Stimulated activated naive CD8-positive, alpha-beta T cell treated with anti-CD3 and anti-CD28 coated beads, Interleukin-15, amount 100 ng/mL, for 72 hours (primary cell): ENCODE results near the gene ABCG2.
"Not testable (repeated sequence)": the region's sequence is repeated elsewhere in the genome, so short reads cannot be mapped to it uniquely, and the experiment has no call there.

ENCODE experiments used
- ATAC-seq: fragments of 150-1000 bp; cut with Tn5 transposase; 2 replicates; pipeline ENCODE4 v1.10.0; 2021; ENCODE audit warnings: mild to moderate bottlenecking, moderate library complexity
- DNase-seq, 2 donors: peaks; one replicate each; pipeline ENCODE4 v3.0.0; 2021 to 2022
- H3K27ac Mint-ChIP-seq, 2 donors: one replicate each; pipeline ENCODE4 v1.8.0; 2022; ENCODE audit warnings: mild to moderate bottlenecking in 2 of 2, mixed read lengths in 2 of 2, moderate library complexity in 2 of 2
- H3K27me3 Mint-ChIP-seq: one replicate; pipeline ENCODE4 v1.8.0; 2022; ENCODE audit warnings: mixed read lengths
- H3K4me1 Mint-ChIP-seq: one replicate; pipeline ENCODE4 v1.8.0; 2022; ENCODE audit warnings: mild to moderate bottlenecking, mixed read lengths
- H3K4me3 Mint-ChIP-seq, 2 donors: one replicate each; pipeline ENCODE4 v1.8.0; 2022; ENCODE audit warnings: mild to moderate bottlenecking in 2 of 2, mixed read lengths in 2 of 2, moderate library complexity in 1 of 2
- H3K9me3 Mint-ChIP-seq, 2 donors: one replicate each; pipeline ENCODE4 v1.8.0; 2022; ENCODE audit warnings: mixed read lengths in 2 of 2

The ABCG2 gene

GRCh38 chr4:88144048-88144447, 14.4 kb downstream of the ABCG2 start:
- Mint-ChIP-seq H3K4me3 (no peak overlapping the region), H3K4me1 (no peaks in the 10 kb centered on the region), H3K9me3 (no peaks in the 10 kb centered on the region), H3K27ac (no peak overlapping the region), H3K27me3 (no peaks in the 10 kb centered on the region)
- ATAC-seq: no peak
- no peak for DNase-seq

GRCh38 chr4:88143504-88143903, 14.9 kb downstream of the ABCG2 start:
- Mint-ChIP-seq H3K4me1 (no peaks in the 10 kb centered on the region), H3K4me3 (no peak overlapping the region), H3K27ac (no peak overlapping the region), H3K9me3 (no peaks in the 10 kb centered on the region), H3K27me3 (no peaks in the 10 kb centered on the region)
- ATAC-seq (no peak), DNase-seq (no peak)

GRCh38 chr4:88138561-88138960, 19.9 kb downstream of the ABCG2 start:
- DNase-seq (no peak), ATAC-seq (no peak)
- Mint-ChIP-seq H3K4me1 (no peaks in the 10 kb centered on the region), H3K27ac (no peak overlapping the region), H3K9me3 (no peaks in the 10 kb centered on the region), H3K27me3 (peaks cover 9% of the 10 kb centered on the region), H3K4me3 (no peak overlapping the region)

GRCh38 chr4:88137112-88137511, 21.3 kb downstream of the ABCG2 start:
- ATAC-seq (no peak), DNase-seq (no peak)
- Mint-ChIP-seq H3K4me1 (no peaks in the 10 kb centered on the region), H3K9me3 (no peaks in the 10 kb centered on the region), H3K27me3 (peaks cover 14% of the 10 kb centered on the region), H3K27ac (no peak overlapping the region), H3K4me3 (no peak overlapping the region)

GRCh38 chr4:88136249-88136648, 22.2 kb downstream of the ABCG2 start:
- no peak for ATAC-seq
- Mint-ChIP-seq H3K27ac (no peak overlapping the region), H3K4me1 (no peaks in the 10 kb centered on the region), H3K4me3 (no peak overlapping the region), H3K27me3 (peaks cover 14% of the 10 kb centered on the region), H3K9me3 (no peaks in the 10 kb centered on the region)
- DNase-seq: no peak

GRCh38 chr4:88135356-88135663, 23.1 kb downstream of the ABCG2 start:
- Mint-ChIP-seq H3K4me3 (no peak overlapping the region), H3K27me3 (peaks cover 14% of the 10 kb centered on the region), H3K27ac (no peak overlapping the region), H3K4me1 (no peaks in the 10 kb centered on the region), H3K9me3 (no peaks in the 10 kb centered on the region)
- no peak for ATAC-seq
- DNase-seq: no peak

GRCh38 chr4:88134536-88135355, 23.7 kb downstream of the ABCG2 start:
- H3K27me3 Mint-ChIP-seq: peaks cover 14% of the 10 kb centered on the region
- H3K4me3 Mint-ChIP-seq: no peak overlapping the region
- no peaks in the 10 kb centered on the region for H3K4me1 Mint-ChIP-seq
- no peak for ATAC-seq
- H3K9me3 Mint-ChIP-seq: no peaks in the 10 kb centered on the region
- H3K27ac Mint-ChIP-seq: no peak overlapping the region
- DNase-seq: no peak

GRCh38 chr4:88134111-88134510, 24.3 kb downstream of the ABCG2 start:
- ATAC-seq: no peak
- no peaks in the 10 kb centered on the region for H3K4me1 Mint-ChIP-seq
- H3K9me3 Mint-ChIP-seq: no peaks in the 10 kb centered on the region
- peaks cover 14% of the 10 kb centered on the region for H3K27me3 Mint-ChIP-seq
- H3K27ac Mint-ChIP-seq: no peak overlapping the region
- no peak overlapping the region for H3K4me3 Mint-ChIP-seq
- no peak for DNase-seq

GRCh38 chr4:88130544-88131305, 27.7 kb downstream of the ABCG2 start:
- Mint-ChIP-seq H3K9me3 (peaks cover 0 to 3% of the 10 kb centered on the region in 2 donors), H3K4me1 (no peaks in the 10 kb centered on the region), H3K4me3 (no peak overlapping the region), H3K27me3 (peaks cover 14% of the 10 kb centered on the region), H3K27ac (no peak overlapping the region)
- DNase-seq (no peak), ATAC-seq (no peak)

GRCh38 chr4:88130003-88130402, 28.4 kb downstream of the ABCG2 start:
- Mint-ChIP-seq H3K27ac (no peak overlapping the region), H3K4me1 (no peaks in the 10 kb centered on the region), H3K27me3 (peaks cover 17% of the 10 kb centered on the region), H3K4me3 (no peak overlapping the region), H3K9me3 (peaks cover 0 to 6% of the 10 kb centered on the region in 2 donors)
- ATAC-seq (no peak), DNase-seq (no peak)

- peaks cover 29 to 39% of the 10 kb centered on the region in 2 donors for H3K9me3 Mint-ChIP-seq
- not testable (repeated sequence) for H3K27ac Mint-ChIP-seq, DNase-seq, H3K4me1 Mint-ChIP-seq, H3K4me3 Mint-ChIP-seq, ATAC-seq
- H3K27me3 Mint-ChIP-seq: peaks cover 17% of the 10 kb centered on the region
Measured at GRCh38 chr4:88122260-88122659, 36.2 kb downstream of the ABCG2 start.

- no peak overlapping the region for H3K4me3 Mint-ChIP-seq
- no peaks in the 10 kb centered on the region for H3K4me1 Mint-ChIP-seq
- DNase-seq: no peak
- peaks cover 29 to 33% of the 10 kb centered on the region in 2 donors for H3K9me3 Mint-ChIP-seq
- ATAC-seq: no peak
- no peak overlapping the region for H3K27ac Mint-ChIP-seq
- peaks cover 7% of the 10 kb centered on the region for H3K27me3 Mint-ChIP-seq
Measured at GRCh38 chr4:88119943-88120342, 38.5 kb downstream of the ABCG2 start.

- H3K27ac Mint-ChIP-seq: no peak overlapping the region
- H3K9me3 Mint-ChIP-seq: peaks cover 14 to 21% of the 10 kb centered on the region in 2 donors
- no peak overlapping the region for H3K4me3 Mint-ChIP-seq
- DNase-seq: no peak
- H3K27me3 Mint-ChIP-seq: no peaks in the 10 kb centered on the region
- no peak for ATAC-seq
- H3K4me1 Mint-ChIP-seq: no peaks in the 10 kb centered on the region
Measured at GRCh38 chr4:88115587-88115986, 42.9 kb downstream of the ABCG2 start.

GRCh38 chr4:88112856-88113255, 45.6 kb downstream of the ABCG2 start:
- Mint-ChIP-seq H3K4me3 (no peak overlapping the region), H3K27ac (no peak overlapping the region), H3K4me1 (no peaks in the 10 kb centered on the region), H3K9me3 (no peaks in the 10 kb centered on the region), H3K27me3 (no peaks in the 10 kb centered on the region)
- DNase-seq (no peak), ATAC-seq (no peak)

- no peaks in the 10 kb centered on the region for H3K27me3 Mint-ChIP-seq
Measured at GRCh38 chr4:88110826-88111225, 47.6 kb downstream of the ABCG2 start.

GRCh38 chr4:88109123-88109881, 49.1 kb downstream of the ABCG2 start:
- no peak for DNase-seq
- Mint-ChIP-seq H3K27me3 (no peaks in the 10 kb centered on the region), H3K4me1 (peaks cover 6% of the 10 kb centered on the region), H3K9me3 (no peaks in the 10 kb centered on the region), H3K27ac (no peak overlapping the region), H3K4me3 (no peak overlapping the region)
- ATAC-seq: no peak

More at GRCh38 chr4:88110826-88111225, 47.6 kb downstream of the ABCG2 start:
- Mint-ChIP-seq H3K4me3 (no peak overlapping the region), H3K4me1 (peaks cover 6% of the 10 kb centered on the region), H3K9me3 (no peaks in the 10 kb centered on the region), H3K27ac (no peak overlapping the region)
- ATAC-seq (no peak), DNase-seq (no peak)
